Activated CD8-positive, alpha-beta memory T cell treated with anti-CD3 and anti-CD28 coated beads, Interleukin-2, amount 10 ng/mL, durations not matched to agents 7 days and 5 days (primary cell): ENCODE data around the gene KLK13. TPM values are rescaled to one million over a fixed set of nuclear protein-coding genes. Genes with fewer than 3 reads are reported as not detected.

Experiments used
- ATAC-seq: fragments of 150-1000 bp; cut with Tn5 transposase; one replicate; pipeline ENCODE4 v1.10.0; 2021; ENCODE audit warnings: moderate library complexity
- CTCF ChIA-PET: fragments of 350-600 bp; sonication (Branson Sonifier 250); formaldehyde crosslinking; loops from one replicate; lab custom pipeline; 2021; ENCODE audit warnings: antibody characterized with exemption; lab: Charles Lee
- DNase-seq: peaks from one replicate; pipeline ENCODE4 v3.0.0-alpha.2; 2020
- H3K27ac Mint-ChIP-seq: one replicate; pipeline ENCODE4 v1.8.0; 2021; ENCODE audit warnings: mild to moderate bottlenecking, mixed read lengths
- H3K27me3 Mint-ChIP-seq: one replicate; pipeline ENCODE4 v1.8.0; 2021; ENCODE audit warnings: mixed read lengths
- H3K36me3 Mint-ChIP-seq: one replicate; pipeline ENCODE4 v1.8.0; 2021; ENCODE audit warnings: mild to moderate bottlenecking, mixed read lengths
- H3K4me1 Mint-ChIP-seq: one replicate; pipeline ENCODE4 v1.8.0; 2021; ENCODE audit warnings: mixed read lengths
- H3K4me3 Mint-ChIP-seq: one replicate; pipeline ENCODE4 v1.8.0; 2021; ENCODE audit warnings: mild to moderate bottlenecking, moderate library complexity, mixed read lengths
- H3K9me3 Mint-ChIP-seq: one replicate; pipeline ENCODE4 v1.8.0; 2022; ENCODE audit warnings: low read depth, mixed read lengths
- total RNA-seq, 2 experiments: library from RNA; stranded (reverse); gene quantifications; one replicate each; pipeline ENCODE4 v1.2.3, GENCODE V29; 2021

Gene KLK13
- total RNA-seq, 2 experiments from 2014 or later: not detected

DNA sequence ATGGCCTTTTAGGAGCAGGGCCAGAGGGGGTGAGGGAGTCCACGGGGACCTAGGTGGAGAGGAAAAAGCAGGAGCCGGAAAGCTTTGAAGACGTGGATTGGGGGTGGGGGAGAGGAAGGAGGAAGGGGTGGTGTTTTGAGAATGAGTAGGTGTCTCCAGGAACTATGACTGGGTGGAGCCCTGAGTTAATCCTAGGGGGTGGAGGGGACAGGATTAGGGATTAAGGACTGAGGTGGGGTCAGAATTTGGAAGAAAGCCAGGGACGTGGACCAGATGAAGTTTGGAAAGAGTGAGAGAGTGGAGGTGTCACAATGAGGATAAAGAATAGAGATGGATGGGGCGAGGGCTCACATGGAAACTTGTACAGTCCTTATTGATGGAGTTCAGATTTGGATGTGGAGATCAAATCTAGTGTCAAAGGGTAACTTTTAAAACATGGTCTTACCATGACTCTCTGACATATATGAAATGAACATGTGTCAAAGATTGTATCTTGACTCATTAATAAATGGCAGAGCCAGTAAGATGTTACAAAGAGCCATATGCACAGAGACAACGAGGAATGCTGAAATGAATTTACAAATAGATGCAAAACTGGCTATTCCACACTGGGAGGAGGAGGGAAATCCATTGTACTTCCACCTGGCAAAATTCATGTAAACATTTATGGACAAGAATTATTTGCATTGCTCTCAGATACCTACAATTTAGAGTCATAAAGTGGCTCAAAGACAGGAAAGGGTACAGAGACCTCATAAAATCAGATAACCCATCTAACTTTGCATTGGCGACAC is 1.7 kb upstream of the KLK13 start:
- CTCF ChIA-PET: no interaction called here
- Mint-ChIP-seq H3K9me3 (no peaks in the 10 kb centered on the region), H3K36me3 (no peaks in the 10 kb centered on the region), H3K27me3 (peaks cover 27% of the 10 kb centered on the region), H3K4me3 (no peak overlapping the region), H3K27ac (no peak overlapping the region), H3K4me1 (peaks cover 1% of the 10 kb centered on the region)
- ATAC-seq (no peak), DNase-seq (no peak)

DNA sequence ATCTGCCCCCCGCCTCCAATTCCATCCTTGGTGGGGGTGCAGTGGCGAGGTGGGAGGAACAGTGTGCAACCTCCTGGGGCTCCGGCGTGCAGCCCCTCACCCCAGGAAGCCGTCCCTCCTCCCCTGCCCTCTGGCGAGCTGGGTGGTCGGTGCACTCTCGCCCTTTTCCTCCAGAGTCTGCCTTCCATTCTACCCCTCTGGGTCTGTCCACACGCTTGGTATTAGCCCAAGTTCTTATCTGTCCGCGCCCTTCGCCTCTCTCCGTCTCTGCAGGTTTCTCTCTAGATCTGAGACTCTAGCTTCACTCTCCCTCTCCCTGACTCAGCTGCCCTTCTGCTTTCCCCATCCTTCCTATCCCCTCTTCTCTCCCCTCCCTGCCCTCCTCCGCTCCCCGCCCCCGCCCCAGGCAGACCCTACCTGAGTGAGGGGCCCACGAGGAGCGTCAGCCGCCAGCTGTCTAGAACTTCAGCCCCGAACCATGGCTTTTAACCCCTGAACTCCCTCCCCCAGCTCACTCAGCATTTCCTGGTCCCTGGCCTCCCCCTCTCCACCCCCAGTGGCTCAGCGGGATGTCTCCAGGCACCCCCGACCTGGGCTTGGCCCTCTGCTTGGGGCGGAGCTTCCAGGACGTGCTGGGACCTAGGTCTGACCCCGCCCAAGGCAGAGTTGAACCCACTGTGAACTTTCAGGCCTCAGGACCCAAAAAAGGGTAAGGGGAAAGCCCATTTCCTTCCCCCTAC is 499 bp upstream of the KLK13 start:
- H3K4me1 Mint-ChIP-seq: peaks cover 1% of the 10 kb centered on the region
- H3K27ac Mint-ChIP-seq: no peak overlapping the region
- H3K27me3 Mint-ChIP-seq: peaks cover 35% of the 10 kb centered on the region
- DNase-seq (no peak), ATAC-seq (no peak)
- CTCF ChIA-PET: no interaction called here
- no peaks in the 10 kb centered on the region for H3K9me3 Mint-ChIP-seq
- no peak overlapping the region for H3K4me3 Mint-ChIP-seq
- H3K36me3 Mint-ChIP-seq: no peaks in the 10 kb centered on the region

- no peak for DNase-seq
- H3K4me1 Mint-ChIP-seq: peaks cover 1% of the 10 kb centered on the region
- no peaks in the 10 kb centered on the region for H3K36me3 Mint-ChIP-seq
- no peak overlapping the region for H3K4me3 Mint-ChIP-seq
- no peak for ATAC-seq
- H3K27ac Mint-ChIP-seq: no peak overlapping the region
- H3K27me3 Mint-ChIP-seq: peaks cover 38% of the 10 kb centered on the region
- CTCF ChIA-PET: interaction anchor here (1.4 kb wide), 1 partner anchor 11 kb away, joined by 3 read pairs; no protein-coding TSS in a partner anchor
- H3K9me3 Mint-ChIP-seq: no peaks in the 10 kb centered on the region
Measured at GRCh38 chr19:51063664-51064063, 1.2 kb downstream of the KLK13 start.

GRCh38 chr19:51060973-51061372 is 3.9 kb downstream of the KLK13 start:
- H3K27ac Mint-ChIP-seq: no peak overlapping the region
- H3K36me3 Mint-ChIP-seq: no peaks in the 10 kb centered on the region
- DNase-seq (no peak), ATAC-seq (no peak)
- CTCF ChIA-PET: no interaction called here
- H3K9me3 Mint-ChIP-seq: no peaks in the 10 kb centered on the region
- no peak overlapping the region for H3K4me3 Mint-ChIP-seq
- peaks cover 36% of the 10 kb centered on the region for H3K27me3 Mint-ChIP-seq
- H3K4me1 Mint-ChIP-seq: peaks cover 1% of the 10 kb centered on the region

DNA sequence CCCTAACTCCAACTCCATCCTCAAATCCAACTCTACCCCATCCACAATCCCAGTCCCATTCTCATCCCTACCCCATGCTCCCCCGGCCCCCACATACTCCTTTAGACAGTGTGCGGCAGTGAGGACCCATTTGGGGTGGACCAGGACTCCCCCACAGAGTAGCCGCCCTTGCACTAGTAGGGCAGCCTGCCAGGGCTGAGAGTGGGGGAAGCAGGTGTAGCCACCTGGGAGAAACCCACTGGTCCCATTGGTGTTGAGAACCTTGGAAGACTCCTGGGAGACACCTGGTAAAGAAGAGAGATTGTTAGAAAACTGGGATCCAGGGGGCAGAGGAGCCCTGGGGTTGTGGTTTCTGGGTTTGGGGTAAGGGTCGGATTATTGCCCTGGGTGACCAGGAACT is 4.6 kb downstream of the KLK13 start:
- Mint-ChIP-seq H3K36me3 (no peaks in the 10 kb centered on the region), H3K27me3 (peaks cover 32% of the 10 kb centered on the region), H3K27ac (no peak overlapping the region), H3K4me3 (no peak overlapping the region), H3K9me3 (no peaks in the 10 kb centered on the region), H3K4me1 (peaks cover 1% of the 10 kb centered on the region)
- no peak for ATAC-seq
- DNase-seq: no peak
- CTCF ChIA-PET: no interaction called here

DNA sequence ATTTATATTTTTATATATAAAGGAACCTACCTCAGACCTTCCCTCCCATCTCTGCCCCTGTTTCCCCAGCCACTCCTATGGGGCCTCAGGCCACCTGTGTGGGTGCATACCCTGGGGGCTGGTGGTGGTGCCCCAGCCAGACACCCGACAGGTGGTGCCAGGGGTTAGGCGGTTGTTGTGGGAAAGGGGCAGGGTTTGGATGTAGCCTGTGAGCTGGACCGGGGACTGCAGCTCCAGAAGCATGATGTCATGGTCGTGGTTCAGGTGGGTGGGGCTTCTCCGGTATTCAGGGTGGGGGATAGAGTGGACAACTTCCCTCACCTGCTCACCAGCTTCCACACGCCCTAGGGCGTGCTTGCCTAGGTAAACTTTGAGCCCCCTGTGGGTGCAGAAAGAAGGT is 5.2 kb downstream of the KLK13 start:
- H3K36me3 Mint-ChIP-seq: no peaks in the 10 kb centered on the region
- no peak overlapping the region for H3K4me3 Mint-ChIP-seq
- no peaks in the 10 kb centered on the region for H3K9me3 Mint-ChIP-seq
- CTCF ChIA-PET: no interaction called here
- H3K27ac Mint-ChIP-seq: no peak overlapping the region
- DNase-seq (no peak), ATAC-seq (no peak)
- peaks cover 29% of the 10 kb centered on the region for H3K27me3 Mint-ChIP-seq
- H3K4me1 Mint-ChIP-seq: no peaks in the 10 kb centered on the region

DNA sequence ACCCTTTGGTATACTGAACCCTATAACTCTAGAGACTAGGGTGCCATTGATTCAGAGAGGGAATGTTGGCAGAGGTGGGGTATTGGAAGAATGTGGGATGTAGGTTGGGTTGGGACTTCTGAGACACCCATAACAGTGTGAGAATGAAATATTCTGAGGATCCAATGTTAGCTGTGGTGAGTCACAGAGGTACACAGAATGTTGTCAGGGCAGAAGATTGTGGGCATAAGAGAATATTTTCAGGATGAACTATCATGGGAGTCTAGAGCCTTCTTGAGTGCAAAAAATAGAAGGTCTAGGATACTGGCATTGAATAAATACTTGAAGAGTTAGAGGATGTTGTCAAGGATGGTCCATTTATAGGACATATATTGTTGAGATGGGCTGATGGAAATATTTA is 9.0 kb downstream of the KLK13 start:
- CTCF ChIA-PET: no interaction called here
- ATAC-seq: no peak
- no peaks in the 10 kb centered on the region for H3K36me3 Mint-ChIP-seq

GRCh38 chr19:51047031-51047335 is 17.9 kb downstream of the KLK13 start:
- H3K27me3 Mint-ChIP-seq: peaks cover 18% of the 10 kb centered on the region
- CTCF ChIA-PET: no interaction called here
- H3K4me3 Mint-ChIP-seq: no peak overlapping the region
- DNase-seq (no peak), ATAC-seq (no peak)
- H3K36me3 Mint-ChIP-seq: no peaks in the 10 kb centered on the region
- no peak overlapping the region for H3K27ac Mint-ChIP-seq
- no peaks in the 10 kb centered on the region for H3K4me1 Mint-ChIP-seq
- no peaks in the 10 kb centered on the region for H3K9me3 Mint-ChIP-seq

More for the DNA sequence above, 9.0 kb downstream of the KLK13 start:
- H3K27me3 Mint-ChIP-seq: peaks cover 26% of the 10 kb centered on the region
- H3K4me3 Mint-ChIP-seq: no peak overlapping the region
- no peaks in the 10 kb centered on the region for H3K4me1 Mint-ChIP-seq
- DNase-seq: no peak
- no peaks in the 10 kb centered on the region for H3K9me3 Mint-ChIP-seq
- H3K27ac Mint-ChIP-seq: no peak overlapping the region

- no peak overlapping the region for H3K4me3 Mint-ChIP-seq
- DNase-seq (no peak), ATAC-seq (no peak)
- CTCF ChIA-PET: no interaction called here
- no peak overlapping the region for H3K27ac Mint-ChIP-seq
- no peaks in the 10 kb centered on the region for H3K36me3 Mint-ChIP-seq
- no peaks in the 10 kb centered on the region for H3K9me3 Mint-ChIP-seq
- H3K27me3 Mint-ChIP-seq: peaks cover 18% of the 10 kb centered on the region
- no peaks in the 10 kb centered on the region for H3K4me1 Mint-ChIP-seq
Measured at GRCh38 chr19:51044327-51044726, 20.6 kb downstream of the KLK13 start.

GRCh38 chr19:51043497-51043896 is 21.4 kb downstream of the KLK13 start:
- DNase-seq (no peak), ATAC-seq (no peak)
- H3K36me3 Mint-ChIP-seq: no peaks in the 10 kb centered on the region
- no peak overlapping the region for H3K4me3 Mint-ChIP-seq
- peaks cover 16% of the 10 kb centered on the region for H3K27me3 Mint-ChIP-seq
- no peaks in the 10 kb centered on the region for H3K4me1 Mint-ChIP-seq
- H3K9me3 Mint-ChIP-seq: no peaks in the 10 kb centered on the region
- no peak overlapping the region for H3K27ac Mint-ChIP-seq
- CTCF ChIA-PET: no interaction called here

GRCh38 chr19:51040151-51040550 is 24.7 kb downstream of the KLK13 start:
- Mint-ChIP-seq H3K9me3 (no peaks in the 10 kb centered on the region), H3K36me3 (no peaks in the 10 kb centered on the region), H3K4me3 (no peak overlapping the region), H3K4me1 (no peaks in the 10 kb centered on the region), H3K27me3 (peaks cover 2% of the 10 kb centered on the region), H3K27ac (no peak overlapping the region)
- ATAC-seq: no peak
- CTCF ChIA-PET: no interaction called here
- no peak for DNase-seq

- DNase-seq: no peak
Measured at GRCh38 chr19:51036519-51036918, 28.4 kb downstream of the KLK13 start.

GRCh38 chr19:51034704-51035103 is 30.2 kb downstream of the KLK13 start, which contains the start of gene KLK12:
KLK12 (minus strand) TSS chr19:51035002; CDS start chr19:51034621, 381 bp downstream.
- CTCF ChIA-PET: no interaction called here
- Mint-ChIP-seq H3K9me3 (no peaks in the 10 kb centered on the region), H3K36me3 (no peaks in the 10 kb centered on the region), H3K4me3 (no peak within 1 kb of the TSS), H3K27ac (no peak within 1 kb of the TSS), H3K27me3 (peaks cover 2% of the 10 kb centered on the region), H3K4me1 (no peaks in the 10 kb centered on the region)
- no peak for DNase-seq
- no peak for ATAC-seq

More at GRCh38 chr19:51036519-51036918, 28.4 kb downstream of the KLK13 start:
- H3K27ac Mint-ChIP-seq: no peak overlapping the region
- no peaks in the 10 kb centered on the region for H3K9me3 Mint-ChIP-seq
- H3K4me3 Mint-ChIP-seq: no peak overlapping the region
- no peak for ATAC-seq
- H3K36me3 Mint-ChIP-seq: no peaks in the 10 kb centered on the region
- CTCF ChIA-PET: interaction anchor here (0.7 kb wide), 1 partner anchor 191 kb away, joined by 3 read pairs; no protein-coding TSS in a partner anchor
- H3K4me1 Mint-ChIP-seq: no peaks in the 10 kb centered on the region
- peaks cover 2% of the 10 kb centered on the region for H3K27me3 Mint-ChIP-seq

GRCh38 chr19:51031880-51032225 is 33.0 kb downstream of the KLK13 start:
- no peaks in the 10 kb centered on the region for H3K4me1 Mint-ChIP-seq
- no peak overlapping the region for H3K27ac Mint-ChIP-seq
- no peaks in the 10 kb centered on the region for H3K9me3 Mint-ChIP-seq
- DNase-seq (no peak), ATAC-seq (no peak)
- CTCF ChIA-PET: no interaction called here
- no peaks in the 10 kb centered on the region for H3K36me3 Mint-ChIP-seq
- H3K27me3 Mint-ChIP-seq: peaks cover 3% of the 10 kb centered on the region
- H3K4me3 Mint-ChIP-seq: no peak overlapping the region
